WTC11 (cell line): ENCODE measurements around the gene GALK1. TPM values are rescaled to one million over a fixed set of nuclear protein-coding genes. Genes with fewer than 3 reads are reported as not detected.

ENCODE experiments used
- ATAC-seq: fragments of 200-7000 bp; cut with Tn5 transposase; 2 replicates; pipeline ENCODE4 v1.10.0; 2021; ENCODE audit warnings: mild to moderate bottlenecking, moderate library complexity
- CTCF ChIA-PET: fragments of 300-600 bp; sonication (Branson Sonifier 250); formaldehyde crosslinking; loops from one replicate; lab custom pipeline; 2021; ENCODE audit warnings: antibody characterized with exemption; lab: Charles Lee
- POLR2A ChIA-PET: fragments of 350-600 bp; sonication (Branson Sonifier 250); formaldehyde crosslinking; loops from one replicate; lab custom pipeline; 2021; ENCODE audit warnings: antibody characterized with exemption; lab: Charles Lee
- DNase-seq: peaks from one replicate; pipeline ENCODE4 v3.0.0; 2021; ENCODE audit warnings: low spot score
- H3K27ac Mint-ChIP-seq: 2 replicates; pipeline ENCODE4 v1.8.0; 2021; ENCODE audit warnings: mixed read lengths
- H3K27me3 Mint-ChIP-seq: 2 replicates; pipeline ENCODE4 v1.8.0; 2021; ENCODE audit warnings: low read depth, mild to moderate bottlenecking, moderate library complexity, mixed read lengths
- H3K36me3 Mint-ChIP-seq: 2 replicates; pipeline ENCODE4 v1.8.0; 2021; ENCODE audit warnings: mixed read lengths
- H3K4me1 Mint-ChIP-seq: 2 replicates; pipeline ENCODE4 v1.8.0; 2022; ENCODE audit warnings: mixed read lengths
- H3K4me3 Mint-ChIP-seq: 2 replicates; pipeline ENCODE4 v1.8.0; 2021; ENCODE audit warnings: mild to moderate bottlenecking, moderate library complexity, mixed read lengths
- H3K9me3 Mint-ChIP-seq: 2 replicates; pipeline ENCODE4 v1.8.0; 2021; ENCODE audit warnings: mixed read lengths
- ATF1 ChIP-seq: sonication (generic); formaldehyde crosslinking; IDR thresholded peaks from 2 replicates; pipeline ENCODE4 v1.8.1; 2023; ENCODE audit warnings: mild to moderate bottlenecking, moderate library complexity, missing genetic modification reagents
- ATF6 ChIP-seq: sonication (generic); formaldehyde crosslinking; IDR thresholded peaks from 2 replicates; pipeline ENCODE4 v1.8.1; 2023; ENCODE audit warnings: mild to moderate bottlenecking, missing genetic modification reagents
- CBFB ChIP-seq: sonication (generic); formaldehyde crosslinking; IDR thresholded peaks from 2 replicates; pipeline ENCODE4 v1.8.1; 2022; ENCODE audit warnings: mild to moderate bottlenecking, low read depth, missing genetic modification reagents
- CDX4 ChIP-seq: fragments of 250-450 bp; sonication (Bioruptor Pico); IDR thresholded peaks from 2 replicates; pipeline ENCODE4 v1.9.0; 2021; ENCODE audit warnings: moderate library complexity, mild to moderate bottlenecking, inconsistent platforms, borderline replicate concordance
- ELF4 ChIP-seq: sonication (generic); formaldehyde crosslinking; IDR thresholded peaks from 2 replicates; pipeline ENCODE4 v1.8.1; 2022; ENCODE audit warnings: low read depth, mild to moderate bottlenecking, moderate library complexity, missing genetic modification reagents
- FOXP4 ChIP-seq: sonication (generic); formaldehyde crosslinking; IDR thresholded peaks from 2 replicates; pipeline ENCODE4 v1.8.0; 2022; ENCODE audit warnings: mild to moderate bottlenecking, missing genetic modification reagents
- IRF2 ChIP-seq: sonication (generic); formaldehyde crosslinking; IDR thresholded peaks from 2 replicates; pipeline ENCODE4 v1.8.0; 2022; ENCODE audit warnings: low read depth, missing genetic modification reagents, borderline replicate concordance
- KAT7 ChIP-seq: sonication (generic); formaldehyde crosslinking; IDR thresholded peaks from 2 replicates; pipeline ENCODE4 v1.8.1; 2023; ENCODE audit warnings: missing genetic modification reagents, mild to moderate bottlenecking, borderline replicate concordance
- MAX ChIP-seq: sonication (generic); formaldehyde crosslinking; IDR thresholded peaks from 2 replicates; pipeline ENCODE4 v1.8.0; 2022; ENCODE audit warnings: mild to moderate bottlenecking, missing genetic modification reagents
- MLX ChIP-seq: sonication (generic); formaldehyde crosslinking; IDR thresholded peaks from 2 replicates; pipeline ENCODE4 v1.8.1; 2023; ENCODE audit warnings: mild to moderate bottlenecking, missing genetic modification reagents, moderate library complexity
- MXD4 ChIP-seq: fragments of 250-450 bp; sonication (Bioruptor Pico); IDR thresholded peaks from 2 replicates; pipeline ENCODE4 v1.8.0; 2021; ENCODE audit warnings: mild to moderate bottlenecking, moderate library complexity, borderline replicate concordance
- MYBL2 ChIP-seq: sonication (generic); formaldehyde crosslinking; IDR thresholded peaks from 2 replicates; pipeline ENCODE4 v1.8.1; 2023; ENCODE audit warnings: mild to moderate bottlenecking, moderate library complexity, missing genetic modification reagents
- NFE2L1 ChIP-seq: sonication (generic); formaldehyde crosslinking; IDR thresholded peaks from 2 replicates; pipeline ENCODE4 v1.8.1; 2023; ENCODE audit warnings: missing genetic modification reagents
- SOX15 ChIP-seq: fragments of 250-450 bp; sonication (Bioruptor Pico); IDR thresholded peaks from 2 replicates; pipeline ENCODE4 v1.9.0; 2021; ENCODE audit warnings: mild to moderate bottlenecking
- STAT6 ChIP-seq: sonication (generic); formaldehyde crosslinking; conservative IDR thresholded peaks from 2 replicates; pipeline ENCODE4 v1.8.1; 2023; ENCODE audit warnings: mild to moderate bottlenecking, low read depth, missing genetic modification reagents, moderate library complexity
- TP53 ChIP-seq: sonication (generic); formaldehyde crosslinking; IDR thresholded peaks from 2 replicates; pipeline ENCODE4 v1.8.1; 2023; ENCODE audit warnings: mild to moderate bottlenecking, missing genetic modification reagents
- USF2 ChIP-seq: sonication (generic); formaldehyde crosslinking; IDR thresholded peaks from 2 replicates; pipeline ENCODE4 v1.8.1; 2023; ENCODE audit warnings: mild to moderate bottlenecking, missing genetic modification reagents, moderate library complexity
- ZNF232 ChIP-seq: sonication (generic); formaldehyde crosslinking; IDR thresholded peaks from 2 replicates; pipeline ENCODE4 v1.8.0; 2022; ENCODE audit warnings: mild to moderate bottlenecking, missing genetic modification reagents
- ZNF396 ChIP-seq: fragments of 250-450 bp; sonication (Bioruptor Pico); IDR thresholded peaks from 2 replicates; pipeline ENCODE4 v1.8.0; 2021; ENCODE audit warnings: mild to moderate bottlenecking, moderate library complexity, borderline replicate concordance
- ZNF425 ChIP-seq: fragments of 250-450 bp; sonication (Bioruptor Pico); conservative IDR thresholded peaks from 2 replicates; pipeline ENCODE4 v1.9.0; 2021; ENCODE audit warnings: mild to moderate bottlenecking
- ZNF671 ChIP-seq: fragments of 250-450 bp; sonication (Bioruptor Pico); IDR thresholded peaks from 2 replicates; pipeline ENCODE4 v1.8.0; 2021; ENCODE audit warnings: mild to moderate bottlenecking
- total RNA-seq: library from RNA; stranded (reverse); gene quantifications from 3 replicates; pipeline ENCODE4 v1.2.3, GENCODE V29; 2021

GALK1 gene
- total RNA-seq, 1 experiment from 2014 or later, result 42.2 TPM

GRCh38 chr17:75795820-75796607, 31.0 kb upstream of the GALK1 start:
- ChIA-PET CTCF (interaction anchor here (0.5 to 2.7 kb wide), 8 partner anchors 13 to 293 kb away, joined by 3 to 9 read pairs (median 6); partner anchors contain the start of genes GALK1 and SMIM5), POLR2A (interaction anchor here (0.5 to 0.6 kb wide), 5 partner anchors 11 to 669 kb away, joined by 3 to 6 read pairs (median 4); no protein-coding TSS in a partner anchor)
- Mint-ChIP-seq H3K4me1 (no peaks in the 10 kb centered on the region), H3K9me3 (no peaks in the 10 kb centered on the region), H3K36me3 (peaks cover 49% of the 10 kb centered on the region), H3K27ac (no peak overlapping the region), H3K27me3 (no peaks in the 10 kb centered on the region), H3K4me3 (no peak overlapping the region)
- TF ChIP-seq ZNF425 (no peak), SOX15 (no peak)
- ATAC-seq (no peak), DNase-seq (no peak)

GRCh38 chr17:75793460-75793859, 28.5 kb upstream of the GALK1 start:
- no peaks in the 10 kb centered on the region for H3K27me3 Mint-ChIP-seq
- no peak for DNase-seq
- ChIA-PET CTCF (interaction anchor here (0.9 kb wide), 1 partner anchor 20 kb away, joined by 3 read pairs; no protein-coding TSS in a partner anchor), POLR2A (no interaction called here)
- no peaks in the 10 kb centered on the region for H3K4me1 Mint-ChIP-seq
- no peak for ATAC-seq
- H3K9me3 Mint-ChIP-seq, result no peaks in the 10 kb centered on the region
- H3K4me3 Mint-ChIP-seq, result no peak overlapping the region
- no peak overlapping the region for H3K27ac Mint-ChIP-seq
- H3K36me3 Mint-ChIP-seq, result peaks cover 42% of the 10 kb centered on the region
- TF ChIP-seq ZNF671 (CRISPR knock-in tag), result no peak
- no peak for TF ChIP-seq TP53
- no peak for TF ChIP-seq KAT7 (CRISPR knock-in tag)
- no peak for TF ChIP-seq USF2 (CRISPR knock-in tag)
- TF ChIP-seq ELF4 (CRISPR knock-in tag), result no peak
- no peak for TF ChIP-seq MLX (CRISPR knock-in tag)
- no peak for TF ChIP-seq IRF2 (CRISPR knock-in tag)
- TF ChIP-seq ATF1 (CRISPR knock-in tag), result no peak
- no peak for TF ChIP-seq CBFB (CRISPR knock-in tag)
- TF ChIP-seq MYBL2, result no peak
- TF ChIP-seq ZNF396 (CRISPR knock-in tag), result no peak
- no peak for TF ChIP-seq CDX4 (CRISPR knock-in tag)
- no peak for TF ChIP-seq MXD4
- TF ChIP-seq FOXP4 (CRISPR knock-in tag), result no peak
- TF ChIP-seq STAT6 (CRISPR knock-in tag), result no peak
- no peak for TF ChIP-seq NFE2L1 (CRISPR knock-in tag)
- no peak for TF ChIP-seq ATF6
- TF ChIP-seq MAX (CRISPR knock-in tag), result no peak
- no peak for TF ChIP-seq ZNF232 (CRISPR knock-in tag)
